ENCODE data around the gene LIN28B.

GRCh38 chr6:104949206-104949605 is 7.7 kb upstream of the LIN28B start:
- no peak for TF ChIP-seq REST (tag by site-specific recombination; IDR thresholded peaks at IDR 0.05)
- TF ChIP-seq ZBTB8A (tag by site-specific recombination; IDR thresholded peaks at IDR 0.05): no peak
- no peak for TF ChIP-seq YY1 (tag by site-specific recombination; IDR thresholded peaks at IDR 0.05)
- TF ChIP-seq, protein P1, sequence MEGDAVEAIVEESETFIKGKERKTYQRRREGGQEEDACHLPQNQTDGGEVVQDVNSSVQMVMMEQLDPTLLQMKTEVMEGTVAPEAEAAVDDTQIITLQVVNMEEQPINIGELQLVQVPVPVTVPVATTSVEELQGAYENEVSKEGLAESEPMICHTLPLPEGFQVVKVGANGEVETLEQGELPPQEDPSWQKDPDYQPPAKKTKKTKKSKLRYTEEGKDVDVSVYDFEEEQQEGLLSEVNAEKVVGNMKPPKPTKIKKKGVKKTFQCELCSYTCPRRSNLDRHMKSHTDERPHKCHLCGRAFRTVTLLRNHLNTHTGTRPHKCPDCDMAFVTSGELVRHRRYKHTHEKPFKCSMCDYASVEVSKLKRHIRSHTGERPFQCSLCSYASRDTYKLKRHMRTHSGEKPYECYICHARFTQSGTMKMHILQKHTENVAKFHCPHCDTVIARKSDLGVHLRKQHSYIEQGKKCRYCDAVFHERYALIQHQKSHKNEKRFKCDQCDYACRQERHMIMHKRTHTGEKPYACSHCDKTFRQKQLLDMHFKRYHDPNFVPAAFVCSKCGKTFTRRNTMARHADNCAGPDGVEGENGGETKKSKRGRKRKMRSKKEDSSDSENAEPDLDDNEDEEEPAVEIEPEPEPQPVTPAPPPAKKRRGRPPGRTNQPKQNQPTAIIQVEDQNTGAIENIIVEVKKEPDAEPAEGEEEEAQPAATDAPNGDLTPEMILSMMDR (tag by site-specific recombination; IDR thresholded peaks at IDR 0.05): no peak
- no peak for TF ChIP-seq ZNF140 (tag by site-specific recombination; IDR thresholded peaks at IDR 0.05)
- no peak for TF ChIP-seq ZNF555 (tag by site-specific recombination; conservative IDR thresholded peaks at IDR 0.05)
- TF ChIP-seq ZNF138 (tag by site-specific recombination; IDR thresholded peaks at IDR 0.05; ENCODE audit: borderline replicate concordance): no peak
- TF ChIP-seq KLF9 (tag by site-specific recombination; IDR thresholded peaks at IDR 0.05; ENCODE audit: low read depth): no peak
- no peak for TF ChIP-seq OSR2 (tag by site-specific recombination; IDR thresholded peaks at IDR 0.05)
- TF ChIP-seq TRIM28 (IDR thresholded peaks at IDR 0.05; ENCODE audit: borderline replicate concordance, low read length): no peak

Measured in HEK293 (cell line).